Cardiac muscle cell (in vitro differentiated cells and primary cell): ENCODE data around the gene NTF3. TPM values are rescaled to one million over a fixed set of nuclear protein-coding genes. Genes with fewer than 3 reads are reported as not detected.

Experiments
- DNase-seq, 2 donors: peaks; one replicate each; pipeline versions ENCODE4 v3.0.0 to v3.0.0-alpha.2; 2010 to 2017; ENCODE audit warnings: low read depth in 1 of 2, low spot score in 1 of 2
- H3K27ac ChIP-seq: fragments of 200-600 bp; sonication (generic); 2 replicates; pipeline ENCODE4 v1.5.1; 2016
- H3K27me3 ChIP-seq: fragments of 200-600 bp; sonication (generic); 2 replicates; pipeline ENCODE4 v1.6.0; 2016; ENCODE audit warnings: control low read depth
- H3K36me3 ChIP-seq: fragments of 200-600 bp; sonication (generic); 2 replicates; pipeline ENCODE4 v1.5.1; 2016; ENCODE audit warnings: control low read depth
- H3K4me1 ChIP-seq: fragments of 200-600 bp; sonication (generic); 2 replicates; pipeline ENCODE4 v1.8.1; 2017; ENCODE audit warnings: low read depth, mild to moderate bottlenecking, mixed run types
- H3K4me3 ChIP-seq: fragments of 200-600 bp; sonication (generic); 2 replicates; pipeline ENCODE4 v1.5.1; 2016; ENCODE audit warnings: mild to moderate bottlenecking
- H3K9me3 ChIP-seq: fragments of 200-600 bp; sonication (generic); 2 replicates; pipeline ENCODE4 v1.5.1; 2017; ENCODE audit warnings: low read depth, mild to moderate bottlenecking, control low read depth
- CTCF ChIP-seq: IDR thresholded peaks from 2 replicates; pipeline ENCODE4 v1.5.1; 2012; ENCODE audit warnings: low read depth, mild to moderate bottlenecking, low read length
- polyA plus RNA-seq: library from polyadenylated mRNA; unstranded; fragments of >200 nt; fragmentation: Nextera tagmentation; extraction: Ambion mirVana; gene quantifications from 2 replicates; pipeline ENCODE4 v1.2.1, GENCODE V29; 2016
- total RNA-seq: library from RNA; depleted of rRNA; stranded (reverse); fragments of >200 nt; gene quantifications from 2 replicates; pipeline ENCODE4 v1.2.3, GENCODE V29; 2016

The NTF3 gene
- total and polyA plus RNA-seq, 2 experiments from 2014 or later, result 3.9 to 4.7 TPM

GRCh38 chr12:5444520-5444919 lies 12.6 kb downstream of the NTF3 start:
- TF ChIP-seq CTCF, result no peak
- H3K27me3 ChIP-seq, result peaks cover 10% of the 10 kb centered on the region
- H3K4me1 ChIP-seq, result no peaks in the 10 kb centered on the region
- no peaks in the 10 kb centered on the region for H3K36me3 ChIP-seq
- H3K4me3 ChIP-seq, result no peak overlapping the region
- H3K27ac ChIP-seq, result no peak overlapping the region
- H3K9me3 ChIP-seq, result no peaks in the 10 kb centered on the region
- no peak for DNase-seq

- TF ChIP-seq CTCF, result no peak
Measured at GRCh38 chr12:5447320-5447719, 15.4 kb downstream of the NTF3 start.

DNA sequence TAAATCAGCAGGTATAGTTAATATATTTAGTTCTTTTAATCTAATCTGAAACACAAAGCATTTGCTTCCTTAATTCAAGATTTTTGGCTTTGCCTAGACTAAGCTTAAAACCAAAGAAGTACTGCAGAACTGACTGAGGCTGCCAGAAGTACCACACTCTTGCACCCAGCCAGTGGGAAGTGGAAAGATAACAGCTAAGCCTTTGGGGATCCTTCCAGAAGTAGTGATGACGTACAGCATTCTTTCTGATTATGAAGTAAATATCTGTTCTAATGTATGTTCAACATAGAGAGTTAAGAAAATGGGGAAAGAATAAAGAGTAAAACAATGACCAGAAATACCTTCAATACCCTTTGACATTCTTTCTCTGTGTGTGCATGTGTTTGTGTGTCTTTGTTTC lies 19.3 kb downstream of the NTF3 start:
- no peak overlapping the region for H3K27ac ChIP-seq
- peak in 1 of 2 donors; percentile 76 for DNase-seq
- no peak for TF ChIP-seq CTCF

More at GRCh38 chr12:5447320-5447719, 15.4 kb downstream of the NTF3 start:
- H3K9me3 ChIP-seq, result no peaks in the 10 kb centered on the region
- no peaks in the 10 kb centered on the region for H3K4me1 ChIP-seq
- peaks cover 10% of the 10 kb centered on the region for H3K27me3 ChIP-seq
- H3K27ac ChIP-seq, result no peak overlapping the region
- DNase-seq, result no peak
- no peak overlapping the region for H3K4me3 ChIP-seq
- no peaks in the 10 kb centered on the region for H3K36me3 ChIP-seq

GRCh38 chr12:5452569-5452968 lies 20.7 kb downstream of the NTF3 start:
- TF ChIP-seq CTCF, result no peak
- no peak overlapping the region for H3K4me3 ChIP-seq
- H3K4me1 ChIP-seq, result no peaks in the 10 kb centered on the region
- peaks cover 8% of the 10 kb centered on the region for H3K27me3 ChIP-seq
- H3K9me3 ChIP-seq, result no peaks in the 10 kb centered on the region
- no peak for DNase-seq
- H3K36me3 ChIP-seq, result no peaks in the 10 kb centered on the region
- H3K27ac ChIP-seq, result no peak overlapping the region

More for the DNA sequence above, 19.3 kb downstream of the NTF3 start:
- Histone ChIP-seq H3K27me3 (peaks cover 8% of the 10 kb centered on the region), H3K4me1 (no peaks in the 10 kb centered on the region), H3K9me3 (no peaks in the 10 kb centered on the region), H3K36me3 (no peaks in the 10 kb centered on the region), H3K4me3 (no peak overlapping the region)

DNA sequence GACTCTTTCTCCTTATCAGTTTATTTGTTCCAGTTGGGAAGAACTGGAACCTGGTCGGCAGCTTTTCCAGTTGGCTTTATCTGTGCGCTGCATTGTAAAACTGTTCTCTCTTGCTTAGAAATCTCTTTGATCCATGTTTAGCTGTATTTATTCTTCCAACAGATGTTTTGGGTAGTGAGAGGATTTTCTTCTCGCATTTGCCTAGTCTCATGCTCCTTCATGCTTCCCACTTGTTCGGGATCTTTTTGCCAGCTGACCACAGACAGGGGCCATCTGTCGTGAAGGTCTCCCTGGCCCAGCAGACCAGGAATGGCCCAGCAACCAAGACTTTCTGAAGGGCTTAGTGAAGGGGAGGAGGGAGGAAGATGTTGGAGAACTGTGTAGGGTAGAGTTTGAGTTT lies 21.6 kb downstream of the NTF3 start:
- TF ChIP-seq CTCF, result no peak
- H3K9me3 ChIP-seq, result no peaks in the 10 kb centered on the region
- no peaks in the 10 kb centered on the region for H3K4me1 ChIP-seq
- peaks cover 3% of the 10 kb centered on the region for H3K27me3 ChIP-seq
- no peak overlapping the region for H3K27ac ChIP-seq
- H3K36me3 ChIP-seq, result no peaks in the 10 kb centered on the region
- H3K4me3 ChIP-seq, result no peak overlapping the region
- no peak for DNase-seq

- no peaks in the 10 kb centered on the region for H3K36me3 ChIP-seq
- no peaks in the 10 kb centered on the region for H3K9me3 ChIP-seq
- no peaks in the 10 kb centered on the region for H3K27me3 ChIP-seq
- no peak for DNase-seq
- no peak for TF ChIP-seq CTCF
- no peak overlapping the region for H3K27ac ChIP-seq
- H3K4me3 ChIP-seq, result no peak overlapping the region
- H3K4me1 ChIP-seq, result no peaks in the 10 kb centered on the region
Measured at GRCh38 chr12:5455045-5455444, 23.1 kb downstream of the NTF3 start.
